GM10266 (cell line): Measurements from ENCODE around the gene FHL1.

Experiments used
- DNase-seq: peaks from one replicate; pipeline ENCODE4 v3.0.0; 2012; ENCODE audit errors: extremely low spot score
- TF ChIP-seq, protein P1 (sequence below): IDR thresholded peaks from 2 replicates; pipeline ENCODE4 v1.5.1; 2012; ENCODE audit warnings: mild to moderate bottlenecking, low read depth; ENCODE audit not compliant: control insufficient read depth, insufficient read depth; ENCODE audit errors: missing control alignments

FHL1 gene

DNA sequence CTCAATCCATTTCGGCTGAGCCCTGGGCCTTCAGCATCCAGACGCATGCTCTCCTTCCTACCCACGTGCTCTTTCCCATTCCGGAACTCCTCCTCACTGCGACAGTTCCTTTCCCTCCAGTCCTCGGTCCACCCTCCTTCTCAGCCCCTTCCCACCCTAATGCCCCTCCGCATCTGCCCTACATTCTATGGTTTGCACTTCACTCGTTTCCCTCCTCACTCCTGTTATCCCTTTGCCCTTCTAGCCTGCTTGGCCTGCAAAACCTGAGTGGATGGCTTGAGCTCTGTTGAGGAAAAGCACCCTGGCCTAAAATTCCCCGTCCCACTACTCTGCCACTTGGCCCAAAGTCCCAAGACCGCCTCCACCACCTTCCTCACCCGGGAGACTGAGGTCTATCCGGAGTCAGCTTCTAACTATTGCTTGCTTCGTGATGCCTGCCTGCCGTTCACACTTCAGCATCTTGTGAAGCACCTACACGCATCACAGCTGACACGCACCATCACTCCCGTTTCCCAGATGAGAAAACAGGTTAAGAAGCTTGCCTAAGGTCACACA is 65.3 kb downstream of the FHL1 start:
- TF ChIP-seq, protein P1, sequence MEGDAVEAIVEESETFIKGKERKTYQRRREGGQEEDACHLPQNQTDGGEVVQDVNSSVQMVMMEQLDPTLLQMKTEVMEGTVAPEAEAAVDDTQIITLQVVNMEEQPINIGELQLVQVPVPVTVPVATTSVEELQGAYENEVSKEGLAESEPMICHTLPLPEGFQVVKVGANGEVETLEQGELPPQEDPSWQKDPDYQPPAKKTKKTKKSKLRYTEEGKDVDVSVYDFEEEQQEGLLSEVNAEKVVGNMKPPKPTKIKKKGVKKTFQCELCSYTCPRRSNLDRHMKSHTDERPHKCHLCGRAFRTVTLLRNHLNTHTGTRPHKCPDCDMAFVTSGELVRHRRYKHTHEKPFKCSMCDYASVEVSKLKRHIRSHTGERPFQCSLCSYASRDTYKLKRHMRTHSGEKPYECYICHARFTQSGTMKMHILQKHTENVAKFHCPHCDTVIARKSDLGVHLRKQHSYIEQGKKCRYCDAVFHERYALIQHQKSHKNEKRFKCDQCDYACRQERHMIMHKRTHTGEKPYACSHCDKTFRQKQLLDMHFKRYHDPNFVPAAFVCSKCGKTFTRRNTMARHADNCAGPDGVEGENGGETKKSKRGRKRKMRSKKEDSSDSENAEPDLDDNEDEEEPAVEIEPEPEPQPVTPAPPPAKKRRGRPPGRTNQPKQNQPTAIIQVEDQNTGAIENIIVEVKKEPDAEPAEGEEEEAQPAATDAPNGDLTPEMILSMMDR, result no peak
- no peak for DNase-seq

DNA sequence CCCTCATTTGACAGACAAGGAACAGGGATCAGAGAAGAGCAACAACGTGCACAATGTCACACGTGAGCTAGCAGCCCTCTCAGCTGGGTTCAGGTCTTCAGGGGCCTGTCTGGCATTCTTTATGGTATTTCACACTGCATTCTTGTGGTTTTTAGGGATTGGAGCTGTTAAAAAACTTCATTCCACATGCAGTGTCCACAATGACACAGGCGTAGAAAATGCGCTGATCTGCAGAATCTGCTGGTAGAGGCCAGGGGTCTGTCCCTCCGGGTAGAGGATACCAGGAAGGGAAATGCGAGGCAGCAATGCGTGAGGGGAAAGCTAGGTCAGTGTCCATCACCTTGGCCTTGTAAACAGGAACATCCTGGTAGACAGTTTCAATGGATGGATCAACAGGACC is 67.2 kb downstream of the FHL1 start:
- DNase-seq, result no peak
- TF ChIP-seq, protein P1, result no peak

DNA sequence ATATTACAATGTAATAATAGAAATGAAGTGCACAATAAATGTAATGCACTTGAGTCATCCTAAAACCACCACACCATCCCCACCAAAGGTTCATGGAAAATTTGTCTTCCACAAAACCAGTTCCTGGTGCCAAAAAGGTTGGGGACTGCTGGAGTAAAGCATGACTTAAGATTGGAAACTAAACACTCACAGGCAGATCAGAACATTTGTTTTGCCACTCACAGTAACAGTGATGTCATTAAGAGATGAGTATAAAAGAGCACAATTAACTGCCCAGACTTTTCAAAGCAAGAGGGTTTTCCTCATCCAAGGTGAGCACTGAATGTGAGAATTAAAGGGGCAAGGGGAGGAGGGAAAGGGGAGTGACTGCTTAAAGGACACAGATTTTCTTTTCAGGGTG is 68.2 kb downstream of the FHL1 start:
- no peak for DNase-seq
- TF ChIP-seq, protein P1, result no peak

DNA sequence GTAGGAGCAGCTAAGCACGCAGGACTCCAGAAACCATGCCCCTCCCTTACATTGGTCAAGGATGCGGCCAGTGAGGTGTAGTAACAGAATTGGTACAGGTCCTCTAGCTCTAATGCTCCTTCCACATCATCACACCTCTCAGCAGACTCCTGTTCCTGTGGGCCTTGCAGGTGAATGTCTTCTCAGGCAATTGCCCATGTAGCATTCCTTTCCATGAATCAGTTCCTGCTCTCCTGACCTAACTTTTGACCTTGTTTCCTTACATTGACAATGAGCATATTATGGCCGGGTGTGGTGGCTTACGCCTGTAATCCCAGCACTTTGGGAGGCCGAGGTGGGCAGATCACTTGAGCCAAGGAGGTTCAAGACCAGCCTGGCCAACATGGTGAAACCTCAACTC is 72.6 kb downstream of the FHL1 start:
- TF ChIP-seq, protein P1, result no peak

DNA sequence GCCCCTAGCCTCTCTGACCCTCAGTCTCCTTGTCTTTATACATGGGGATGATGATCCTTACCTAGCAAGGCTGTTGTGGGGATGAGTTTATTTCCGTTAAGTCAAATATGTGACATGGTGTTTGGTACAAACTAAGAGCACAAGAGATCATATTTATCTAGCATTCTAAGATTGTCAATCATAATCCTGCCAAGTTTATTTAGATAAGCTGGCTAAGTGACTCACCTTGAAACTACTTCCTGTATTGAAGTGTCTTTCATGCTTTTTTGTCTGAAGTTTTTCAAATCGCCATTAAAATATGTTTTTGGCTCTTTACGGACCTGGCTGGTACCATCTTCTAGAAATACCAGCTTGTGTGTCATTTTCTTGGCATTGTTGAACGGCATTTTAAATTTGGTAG is 73.2 kb downstream of the FHL1 start:
- TF ChIP-seq, protein P1, result no peak
- DNase-seq, result no peak

More for the DNA sequence above, 72.6 kb downstream of the FHL1 start:
- no peak for DNase-seq

DNA sequence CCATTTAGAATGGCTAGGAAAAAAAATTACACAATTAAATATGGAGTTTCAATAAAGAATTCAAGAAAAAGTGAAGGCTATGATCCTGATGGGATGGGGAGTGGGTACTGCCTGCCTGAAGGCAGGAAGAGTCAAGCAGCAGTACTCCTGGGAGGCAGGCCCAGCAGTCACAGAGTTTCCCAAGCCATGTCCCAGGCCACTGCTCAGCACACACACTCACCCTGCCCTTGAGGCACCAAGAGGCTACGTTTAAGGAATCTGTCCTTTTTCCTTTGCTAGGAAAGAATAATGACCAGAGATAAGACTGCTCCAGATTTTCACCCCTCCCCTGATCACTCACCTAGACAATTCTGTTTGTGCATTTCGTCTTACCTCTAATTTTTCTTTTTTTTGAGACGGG is 73.6 kb downstream of the FHL1 start:
- TF ChIP-seq, protein P1, result no peak

DNA sequence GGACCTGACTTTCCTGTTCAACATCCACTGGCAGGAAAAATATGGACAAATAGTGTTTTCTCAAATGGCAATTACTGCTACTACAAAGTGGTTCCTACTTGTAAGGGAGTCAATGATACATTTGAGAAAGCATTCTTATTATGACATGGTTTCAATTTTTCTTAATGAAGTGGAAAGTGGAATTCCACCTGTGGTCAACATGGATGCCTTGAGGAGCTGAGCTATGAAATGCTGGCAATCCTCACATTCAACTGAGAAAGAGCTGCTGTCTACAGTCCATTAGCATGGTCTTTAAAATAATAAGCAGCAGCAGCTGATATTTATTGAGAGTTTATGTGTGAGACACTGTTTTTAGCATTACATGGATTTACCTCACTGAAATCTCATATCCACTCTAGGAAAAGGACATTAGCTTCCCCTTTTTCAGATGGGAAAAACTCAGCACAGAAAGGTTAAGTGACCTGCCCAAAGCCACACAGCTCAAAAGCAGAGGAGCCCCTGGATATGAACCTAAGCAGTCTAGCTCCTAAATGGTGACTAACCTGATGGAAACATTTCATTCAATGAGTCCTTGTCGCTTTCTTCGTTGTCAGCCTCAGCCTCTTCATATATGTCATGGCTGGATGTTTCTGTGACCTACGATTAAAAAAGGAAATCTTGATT is 74.6 kb downstream of the FHL1 start:
- TF ChIP-seq, protein P1, result no peak
- no peak for DNase-seq

More for the DNA sequence above, 73.6 kb downstream of the FHL1 start:
- no peak for DNase-seq
